ENCODE measurements around the gene CAPN7.

Gene CAPN7

DNA sequence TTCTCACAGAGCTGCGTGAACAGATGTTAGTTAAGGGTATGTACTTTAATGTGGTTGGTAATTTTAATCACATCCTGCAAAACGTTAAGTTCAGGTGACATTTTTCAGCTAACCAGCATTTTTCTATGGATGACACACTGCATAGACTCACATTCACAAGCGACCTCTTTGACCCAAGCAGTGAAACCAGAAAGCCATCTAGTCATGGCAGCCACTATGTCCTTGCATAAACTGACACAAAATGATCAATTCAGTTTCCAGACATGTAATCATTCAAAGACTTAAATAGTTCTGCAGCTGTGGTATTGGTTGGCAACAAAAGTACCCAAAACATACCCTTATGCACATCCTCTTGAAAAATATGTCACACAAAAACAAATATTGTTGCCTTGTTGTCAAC lies 7.4 kb upstream of the CAPN7 start:
- in situ Hi-C loops (cut with HindIII; ENCODE audit: low sequenced_read_pairs), result no loop called here

DNA sequence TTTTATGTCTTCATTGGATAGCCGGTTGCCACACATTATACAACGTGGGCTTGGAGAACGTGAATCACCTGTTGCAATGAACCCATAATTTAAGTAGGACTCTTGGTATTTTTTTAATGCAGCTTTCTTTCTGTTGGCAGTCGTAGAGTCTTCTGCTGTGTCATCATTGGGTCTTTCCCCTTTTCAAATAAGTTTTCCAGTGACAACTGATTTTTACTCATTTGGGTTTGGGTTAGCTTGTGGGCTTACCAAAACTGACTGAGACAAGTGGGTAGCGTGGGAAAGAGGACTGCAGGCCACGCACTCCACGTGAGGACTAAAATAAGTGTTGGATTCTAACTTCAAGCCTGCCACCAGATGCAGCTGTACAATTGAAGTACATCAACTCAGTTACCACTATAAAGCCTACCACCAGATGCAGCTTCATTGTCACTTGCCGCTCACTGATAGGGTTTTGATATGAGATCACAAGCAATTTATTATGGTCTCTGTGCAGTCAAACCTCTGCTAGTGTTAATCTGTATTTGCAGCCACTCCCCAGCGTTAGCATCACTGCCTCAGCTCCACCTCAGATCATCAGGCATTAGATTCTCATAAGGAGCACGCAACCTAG lies 6.4 kb upstream of the CAPN7 start:
- in situ Hi-C loops (cut with HindIII; ENCODE audit: low sequenced_read_pairs), result loop anchor here (5.0 kb wide), 1 partner anchor 53 kb away; no protein-coding TSS in a partner anchor

DNA sequence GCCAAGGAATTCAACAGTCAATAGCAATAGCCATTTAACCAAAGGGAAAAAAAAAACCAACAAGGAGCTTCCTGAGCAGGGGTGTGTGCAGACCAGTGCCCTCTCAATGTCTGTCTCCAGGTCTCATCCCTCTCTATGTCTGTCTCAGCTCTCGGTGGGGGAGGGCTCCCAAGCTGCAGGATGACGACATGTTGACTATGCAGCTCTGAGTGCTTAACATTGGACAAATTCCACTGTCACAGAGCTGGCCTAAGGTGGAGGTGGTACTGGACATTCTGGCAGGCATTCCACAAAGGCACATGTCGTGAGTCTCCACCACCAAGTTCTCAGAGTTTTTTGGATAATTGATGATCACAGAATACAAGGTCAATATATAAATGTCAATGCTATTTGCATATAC lies 2.0 kb upstream of the CAPN7 start:
- in situ Hi-C loops (cut with HindIII; ENCODE audit: low sequenced_read_pairs), result loop anchor here (5.0 kb wide), 1 partner anchor 48 kb away; no protein-coding TSS in a partner anchor

DNA sequence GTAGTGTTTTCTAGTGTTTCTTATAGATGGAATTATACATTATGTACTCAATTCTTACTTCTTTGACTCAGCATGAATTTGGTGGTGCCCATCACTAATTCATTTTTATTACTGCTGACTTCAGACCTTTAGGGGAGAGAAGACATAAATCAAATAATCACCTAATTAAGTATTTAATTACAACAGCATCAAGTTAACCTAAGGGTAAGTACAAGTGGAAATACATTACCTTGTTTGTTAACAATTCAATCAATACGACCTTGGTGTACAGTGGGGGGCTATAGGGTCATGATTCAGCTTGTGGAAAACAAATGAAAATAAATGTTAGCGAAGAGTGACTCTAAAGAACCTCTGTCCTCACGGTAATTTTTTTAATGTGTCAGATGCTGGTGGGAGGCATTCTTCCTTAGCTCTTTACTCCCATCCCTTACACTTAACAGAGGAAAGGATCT lies 538 bp upstream of the CAPN7 start:
- in situ Hi-C loops (cut with HindIII; ENCODE audit: low sequenced_read_pairs), result no loop called here

DNA sequence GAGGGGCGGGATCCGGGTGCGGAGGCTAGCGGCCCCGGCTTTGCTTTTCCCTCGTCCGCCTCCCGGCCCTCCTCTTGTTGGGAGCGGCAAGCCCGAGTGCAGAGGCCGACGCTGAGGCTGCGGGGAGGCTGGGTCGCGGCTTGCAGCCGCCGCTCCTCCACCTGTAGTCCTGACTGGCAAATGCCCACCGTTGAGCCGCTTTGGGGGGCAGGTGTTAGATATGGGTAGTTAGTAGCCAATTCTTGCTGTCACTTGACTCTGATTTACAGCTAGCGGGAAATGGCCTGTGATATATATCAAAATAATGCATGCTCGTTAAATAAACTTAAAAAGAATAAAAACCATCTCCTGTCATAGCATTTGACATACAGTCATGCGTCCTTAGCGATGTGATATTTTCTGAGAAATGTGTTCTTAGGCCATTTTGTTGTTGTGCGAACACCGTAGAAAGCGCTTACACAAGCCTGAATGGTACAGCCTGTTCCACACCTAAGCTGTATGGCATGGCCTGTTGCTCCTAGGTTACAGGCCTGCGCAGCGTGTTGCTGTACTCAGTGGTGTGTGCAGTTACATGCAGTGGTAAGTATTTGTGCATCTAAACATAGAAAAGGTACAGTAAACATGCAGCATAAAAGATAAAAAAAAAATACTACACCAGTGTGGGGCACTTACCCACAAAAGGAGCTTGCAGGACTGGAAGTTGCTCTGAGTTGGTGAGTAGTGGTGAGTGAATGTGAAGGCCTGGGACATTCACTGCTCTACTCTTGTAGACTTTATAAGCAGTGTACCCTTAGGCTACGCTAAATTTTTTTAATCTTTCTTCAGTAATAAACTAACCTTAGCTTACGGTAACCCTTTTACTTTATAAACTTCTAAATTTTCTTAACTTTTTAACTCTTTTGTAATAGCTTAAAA lies 873 bp downstream of the CAPN7 start:
- in situ Hi-C loops (cut with HindIII; ENCODE audit: low sequenced_read_pairs), result no loop called here

DNA sequence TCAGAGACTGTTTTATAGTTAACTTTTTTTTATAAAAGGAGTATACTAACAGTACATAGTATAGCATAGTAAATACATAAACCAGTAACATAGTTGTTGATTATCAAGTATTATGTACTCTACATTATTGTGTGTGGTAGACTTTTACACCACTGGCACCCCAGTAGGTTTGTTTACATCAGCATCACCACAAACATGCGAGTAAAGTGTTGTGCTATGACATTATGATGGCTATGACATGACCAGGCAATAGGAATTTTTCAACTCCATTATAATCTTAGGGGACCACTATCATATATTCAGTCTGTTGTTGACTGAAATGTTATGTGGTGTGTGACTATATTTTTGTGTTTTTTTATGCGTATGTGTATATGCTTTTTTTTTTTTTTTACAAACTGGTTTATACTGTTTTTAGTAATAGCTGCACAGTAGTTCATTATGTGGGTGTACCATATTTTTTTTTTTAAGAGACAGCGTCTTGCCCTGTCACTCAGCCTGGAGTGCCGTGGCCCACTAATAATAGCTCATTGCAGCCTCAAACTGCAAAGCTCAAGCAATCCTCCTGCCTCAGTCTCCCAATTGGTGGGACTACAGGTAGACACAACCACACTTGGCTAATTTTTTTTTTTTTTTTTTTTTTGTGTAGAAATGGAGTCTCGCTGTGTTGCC lies 1.9 kb downstream of the CAPN7 start:
- in situ Hi-C loops (cut with HindIII; ENCODE audit: low sequenced_read_pairs), result no loop called here

DNA sequence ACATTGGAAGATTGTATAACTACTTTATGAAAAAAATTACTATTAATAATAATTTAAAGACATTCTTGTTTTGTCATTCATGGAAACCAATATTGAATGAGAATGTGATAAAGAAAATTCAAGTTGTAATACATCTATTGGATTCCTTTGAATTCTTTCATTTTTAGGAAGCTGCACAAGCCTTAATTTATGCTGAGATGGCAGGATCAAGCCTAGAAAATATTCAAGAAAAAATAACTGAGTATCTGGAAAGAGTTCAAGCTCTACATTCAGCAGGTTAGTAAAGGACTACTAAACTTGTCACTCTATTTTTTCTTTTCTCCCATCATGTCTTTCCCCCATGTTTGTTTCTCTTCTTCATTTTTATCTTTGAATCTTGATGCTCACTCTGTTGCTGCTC lies 5.9 kb downstream of the CAPN7 start:
- in situ Hi-C loops (cut with HindIII; ENCODE audit: low sequenced_read_pairs), result no loop called here

DNA sequence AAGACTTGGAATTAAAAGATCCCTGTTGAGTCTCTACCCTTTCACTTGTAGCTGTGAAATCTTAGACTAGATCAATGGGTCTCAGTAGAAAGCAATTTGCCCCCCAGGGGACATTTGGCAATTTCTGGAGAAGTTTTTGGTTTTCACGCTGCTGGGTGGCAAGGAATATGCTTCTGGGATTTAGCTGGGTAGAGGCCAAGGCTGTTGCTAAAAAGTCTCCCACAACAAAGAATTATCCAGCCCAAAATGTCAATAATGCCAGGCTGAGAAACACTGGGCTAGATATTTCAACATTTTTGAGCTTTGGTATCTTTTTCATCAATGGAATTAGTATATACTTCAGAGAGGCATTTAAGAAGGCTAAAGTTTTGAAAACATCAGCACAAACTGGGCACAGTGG lies 8.7 kb downstream of the CAPN7 start:
- in situ Hi-C loops (cut with HindIII; ENCODE audit: low sequenced_read_pairs), result no loop called here

DNA sequence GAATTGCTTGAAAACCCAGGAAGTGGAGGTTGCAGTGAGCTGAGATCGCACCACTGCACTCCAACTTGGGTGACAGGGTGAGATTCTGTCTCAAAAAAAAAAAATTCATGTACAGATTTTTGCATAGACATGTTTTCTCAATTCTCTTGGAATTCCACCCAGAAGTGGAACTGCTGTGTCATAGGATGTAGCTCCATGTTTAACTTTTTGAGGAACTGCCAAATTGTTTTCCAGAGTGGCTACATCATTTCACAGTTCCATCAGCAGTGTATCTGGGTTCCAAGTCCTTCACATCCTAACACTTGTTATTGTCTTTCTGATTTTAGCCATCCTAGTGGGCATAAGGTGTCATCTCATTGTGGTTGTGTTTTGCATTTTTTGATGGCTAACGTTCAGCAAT lies 9.9 kb downstream of the CAPN7 start:
- in situ Hi-C loops (cut with HindIII; ENCODE audit: low sequenced_read_pairs), result no loop called here

DNA sequence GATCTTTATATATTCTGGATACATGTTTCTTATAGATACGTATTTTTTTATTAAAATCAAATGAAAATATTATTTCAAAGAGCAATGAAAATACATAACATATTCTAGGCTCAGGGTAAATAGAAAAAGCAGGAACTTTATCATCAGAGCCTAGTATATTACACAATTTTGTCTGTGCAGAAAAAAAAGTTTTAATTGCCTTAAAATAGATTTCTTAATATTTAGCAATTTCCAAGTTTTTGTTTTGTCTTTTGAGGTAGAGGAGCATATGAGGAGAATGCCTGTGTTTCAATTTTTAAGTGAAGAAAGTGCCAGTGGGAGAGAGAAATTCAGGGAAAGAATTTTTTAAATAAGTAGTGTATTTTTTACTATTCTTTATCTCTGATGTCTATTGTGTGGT lies 10.5 kb downstream of the CAPN7 start:
- in situ Hi-C loops (cut with HindIII; ENCODE audit: low sequenced_read_pairs), result no loop called here

DNA sequence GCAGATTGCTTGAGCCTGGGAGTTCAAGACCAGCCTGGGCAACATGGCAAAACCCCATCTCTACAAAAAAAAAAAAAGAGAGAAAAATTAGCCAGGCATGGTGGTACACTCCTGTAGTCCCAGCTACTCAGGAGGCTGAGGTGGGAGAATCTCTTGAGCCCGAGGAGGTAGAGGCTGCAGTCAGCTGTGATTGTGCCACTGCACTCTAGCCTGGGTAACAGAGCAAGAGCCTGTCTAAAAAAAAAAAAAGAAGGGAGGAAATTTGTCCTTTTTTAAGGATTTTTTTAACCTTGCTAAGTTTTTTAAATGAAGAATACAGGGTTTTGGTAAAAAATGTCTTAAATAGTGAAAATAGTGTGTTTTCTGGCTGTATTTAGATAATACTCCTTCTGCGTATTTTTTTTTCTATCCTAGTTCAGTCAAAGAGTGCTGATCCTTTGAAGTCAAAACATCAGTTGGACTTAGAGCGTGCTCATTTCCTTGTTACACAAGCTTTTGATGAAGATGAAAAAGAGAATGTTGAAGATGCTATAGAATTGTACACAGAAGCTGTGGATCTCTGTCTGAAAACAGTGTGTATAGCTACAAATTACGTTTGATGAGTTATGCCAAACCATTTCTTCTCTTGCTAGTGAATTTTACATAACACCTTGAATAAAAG lies 11.1 kb downstream of the CAPN7 start:
- in situ Hi-C loops (cut with HindIII; ENCODE audit: low sequenced_read_pairs), result no loop called here

DNA sequence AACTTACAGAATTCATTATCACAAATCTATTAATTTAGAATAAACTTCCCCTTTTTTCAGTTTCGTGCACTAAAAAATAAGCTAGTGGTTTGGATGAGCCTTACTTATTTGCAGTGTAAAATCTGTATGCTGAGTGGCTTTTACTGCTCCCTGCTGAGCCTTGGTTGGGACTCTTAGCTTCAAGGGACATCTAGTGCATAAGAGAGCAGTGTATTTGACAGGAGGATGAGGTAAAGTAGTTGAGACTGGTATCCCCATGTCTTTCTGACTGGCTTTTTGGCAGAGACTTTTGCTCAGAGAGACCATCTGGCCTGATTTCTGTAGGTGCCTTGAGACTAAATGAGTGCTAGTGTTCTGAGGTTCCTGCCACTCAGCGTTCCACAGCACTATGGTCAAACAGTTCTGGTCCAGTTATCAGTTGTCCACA lies 11.8 kb downstream of the CAPN7 start:
- in situ Hi-C loops (cut with HindIII; ENCODE audit: low sequenced_read_pairs), result no loop called here

DNA sequence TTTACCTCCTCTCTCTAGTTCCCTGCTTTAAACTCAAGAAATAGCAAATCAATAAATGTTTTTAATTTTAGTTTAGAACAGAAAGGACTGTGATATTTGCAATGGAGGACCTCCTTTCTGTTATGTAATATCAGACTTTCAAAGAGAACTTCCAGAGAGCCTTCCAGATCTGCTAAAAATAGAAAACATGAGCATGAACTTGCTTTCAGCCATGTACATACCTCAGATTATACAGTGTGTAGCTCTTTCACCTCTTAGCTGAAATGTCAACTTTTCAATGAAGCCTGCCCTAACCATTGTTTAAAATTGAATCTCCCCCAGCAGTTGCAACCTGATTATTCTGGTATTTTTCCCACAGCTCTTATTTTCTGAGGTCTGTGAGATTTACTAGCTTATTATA lies 12.6 kb downstream of the CAPN7 start:
- in situ Hi-C loops (cut with HindIII; ENCODE audit: low sequenced_read_pairs), result no loop called here

DNA sequence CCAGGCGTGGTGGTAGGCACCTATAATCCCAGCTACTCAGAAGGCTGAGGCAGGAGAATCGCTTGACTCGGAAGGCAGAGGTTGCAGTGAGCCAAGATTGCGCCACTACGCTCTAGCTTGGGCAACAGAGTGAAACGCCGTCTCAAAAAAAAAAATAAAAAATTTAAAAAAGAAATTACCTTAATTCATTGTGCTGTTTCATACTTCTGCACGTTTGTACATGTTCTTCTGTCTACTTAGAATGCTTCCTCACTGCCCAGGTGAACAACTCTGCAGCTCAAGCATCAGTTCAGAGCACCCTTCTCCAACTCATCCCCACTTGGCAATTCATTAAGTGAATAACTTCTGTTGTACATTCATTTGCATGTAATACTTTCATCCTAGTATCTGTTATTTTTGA lies 14.0 kb downstream of the CAPN7 start:
- in situ Hi-C loops (cut with HindIII; ENCODE audit: low sequenced_read_pairs), result no loop called here

DNA sequence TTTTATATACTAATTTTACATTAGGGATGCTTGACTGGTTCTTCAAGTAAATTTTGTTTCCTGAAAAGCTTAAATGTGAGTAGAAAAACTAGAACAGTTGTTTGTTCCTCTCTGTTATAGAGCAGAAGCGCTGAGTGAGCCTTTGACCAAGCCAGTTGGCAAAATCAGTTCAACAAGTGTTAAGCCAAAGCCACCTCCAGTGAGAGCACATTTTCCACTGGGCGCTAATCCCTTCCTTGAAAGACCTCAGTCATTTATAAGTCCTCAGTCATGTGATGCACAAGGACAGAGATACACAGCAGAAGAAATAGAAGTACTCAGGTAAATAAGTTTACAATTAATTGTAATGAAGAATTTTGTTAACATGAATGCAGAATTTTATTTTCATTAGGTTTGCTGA lies 14.6 kb downstream of the CAPN7 start:
- in situ Hi-C loops (cut with HindIII; ENCODE audit: low sequenced_read_pairs), result no loop called here

DNA sequence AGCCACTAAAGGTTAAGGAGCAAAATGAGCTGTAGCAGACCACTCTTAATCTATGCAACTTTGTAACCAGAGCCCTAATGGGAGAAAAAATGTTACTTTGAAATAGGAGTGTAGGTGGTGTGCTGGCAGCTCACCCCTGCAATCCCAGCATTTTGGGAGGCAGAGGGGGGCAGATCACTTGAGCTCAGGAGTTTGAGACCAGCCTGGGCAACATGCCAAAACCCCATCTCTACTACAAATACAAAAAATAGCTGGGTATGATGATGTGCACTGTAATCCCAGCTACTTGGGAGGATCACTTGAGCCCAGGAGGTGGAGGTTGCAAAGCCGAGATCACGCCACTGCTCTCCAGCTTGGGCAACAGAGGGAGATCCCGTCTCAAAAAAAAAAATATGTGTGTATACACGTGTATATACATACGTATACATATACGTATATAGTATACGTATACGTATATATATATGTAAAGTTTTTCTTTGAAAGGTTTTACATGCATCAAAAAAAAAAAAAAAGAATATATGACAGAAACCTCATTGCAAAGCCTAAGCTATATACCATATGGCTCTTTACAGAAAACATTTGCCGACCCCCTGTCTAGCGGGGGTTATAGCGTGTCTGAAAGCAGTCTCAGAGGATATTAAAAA lies 15.7 kb downstream of the CAPN7 start:
- in situ Hi-C loops (cut with HindIII; ENCODE audit: low sequenced_read_pairs), result no loop called here

DNA sequence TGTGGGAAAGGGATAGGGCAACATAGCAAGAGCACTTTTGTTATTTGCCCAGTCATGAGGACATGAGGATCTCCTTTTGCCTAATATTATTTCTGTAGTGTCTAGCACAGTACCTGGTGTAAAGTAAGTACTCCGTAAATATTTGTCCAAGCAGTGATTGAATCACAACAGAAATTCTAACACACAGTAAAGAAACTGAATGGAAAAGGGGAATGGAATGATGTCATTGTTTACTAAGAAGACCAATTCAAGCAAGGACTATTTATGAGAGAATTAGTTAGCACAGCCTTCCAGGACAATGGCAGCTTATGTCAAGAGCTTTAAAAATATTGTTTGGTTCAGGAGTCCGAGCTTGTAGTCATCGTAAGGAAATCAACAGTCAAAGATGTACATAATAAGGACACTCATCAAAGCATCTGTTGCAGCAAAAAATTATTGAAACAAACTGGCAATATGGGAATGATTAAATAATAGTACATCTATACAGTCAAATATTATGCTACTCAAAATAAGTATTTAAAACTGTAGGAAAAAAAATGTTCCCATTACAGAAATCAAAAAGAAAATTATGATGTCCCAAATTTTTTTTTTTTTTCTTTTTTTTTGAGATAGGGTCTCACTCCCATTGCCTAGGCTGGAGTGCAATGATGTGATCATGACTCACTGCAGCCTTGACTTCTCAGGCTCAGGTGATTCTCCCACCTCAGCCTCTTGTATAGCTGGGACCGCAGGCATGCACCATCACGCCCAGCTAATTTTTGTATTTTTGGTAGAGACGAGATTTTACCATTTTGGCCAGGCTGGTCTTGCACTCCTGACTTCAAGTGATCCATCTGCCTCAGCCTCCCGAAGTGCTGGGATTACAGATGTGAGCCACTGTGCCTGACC lies 17.9 kb downstream of the CAPN7 start:
- in situ Hi-C loops (cut with HindIII; ENCODE audit: low sequenced_read_pairs), result no loop called here

DNA sequence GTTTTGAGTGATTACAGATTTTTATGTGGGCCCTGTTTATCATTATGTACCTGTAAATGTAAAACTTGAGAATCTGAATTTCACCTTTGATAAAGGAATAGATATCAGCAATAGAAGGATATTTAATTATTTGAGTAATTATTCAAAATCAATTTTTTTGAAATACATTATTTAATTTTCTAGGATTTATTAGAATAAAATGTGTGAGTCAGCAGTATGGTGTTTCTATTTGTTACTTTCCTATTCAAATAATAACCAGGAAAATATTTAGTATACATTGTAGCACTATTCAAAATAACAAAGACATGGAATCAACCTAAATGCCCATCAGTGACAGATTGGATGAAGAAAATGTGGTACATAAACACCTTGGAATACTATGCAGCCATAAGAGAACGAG lies 22.1 kb downstream of the CAPN7 start:
- in situ Hi-C loops (cut with HindIII; ENCODE audit: low sequenced_read_pairs), result no loop called here

DNA sequence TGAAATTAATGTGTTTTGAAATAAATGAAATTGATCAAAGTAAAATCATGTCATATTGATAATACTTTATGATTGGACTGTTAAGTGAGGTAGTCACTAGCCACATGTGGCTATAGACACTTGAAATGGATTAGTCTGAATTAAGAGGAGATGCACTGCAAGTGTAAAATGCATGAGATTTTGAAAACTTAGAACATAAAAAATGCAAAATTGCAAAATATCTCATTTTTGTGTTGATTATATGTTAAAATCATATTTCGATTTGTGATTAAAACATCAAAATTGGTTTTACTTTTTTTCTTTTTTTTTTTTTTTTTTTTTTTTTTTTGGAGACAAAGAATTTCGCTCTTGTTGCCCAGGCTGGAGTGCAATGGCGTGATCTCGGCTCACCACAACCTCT lies 23.2 kb downstream of the CAPN7 start:
- in situ Hi-C loops (cut with HindIII; ENCODE audit: low sequenced_read_pairs), result no loop called here

DNA sequence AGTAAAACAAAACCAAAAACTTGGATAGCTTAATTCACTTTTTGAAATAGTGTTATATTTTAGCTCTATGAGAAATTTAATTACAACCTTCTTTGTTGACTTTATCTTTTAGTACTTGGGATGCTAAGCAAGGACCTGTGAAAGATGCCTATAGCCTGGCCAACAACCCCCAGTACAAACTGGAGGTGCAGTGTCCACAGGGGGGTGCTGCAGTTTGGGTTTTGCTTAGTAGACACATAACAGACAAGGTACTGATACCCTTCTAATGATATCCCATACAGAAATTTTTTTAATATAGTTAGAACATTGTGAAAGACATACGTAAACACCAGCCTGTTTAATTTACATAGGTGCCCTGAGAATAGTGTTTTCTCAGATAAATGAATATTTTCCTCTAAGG lies 35.3 kb downstream of the CAPN7 start:
- in situ Hi-C loops (cut with HindIII; ENCODE audit: low sequenced_read_pairs), result no loop called here
